ENCODE results near the gene FBXL17.

The FBXL17 gene

GRCh38 chr5:107950776-107951175 is 431.1 kb downstream of the FBXL17 start:
- DNase-seq (ENCODE audit: low read depth): no peak

GRCh38 chr5:107949688-107950341 is 432.1 kb downstream of the FBXL17 start:
- no peak for DNase-seq (ENCODE audit: low read depth)

- no peak for DNase-seq (ENCODE audit: low read depth)
Measured at GRCh38 chr5:107948377-107948776, 433.5 kb downstream of the FBXL17 start.

GRCh38 chr5:107945061-107945460 is 436.8 kb downstream of the FBXL17 start:
- DNase-seq (ENCODE audit: low read depth): no peak

GRCh38 chr5:107943923-107944322 is 438.0 kb downstream of the FBXL17 start:
- DNase-seq (ENCODE audit: low read depth): no peak

GRCh38 chr5:107941036-107941435 is 440.9 kb downstream of the FBXL17 start:
- DNase-seq (ENCODE audit: low read depth): no peak

GRCh38 chr5:107937651-107938355 is 444.1 kb downstream of the FBXL17 start:
- no peak for DNase-seq (ENCODE audit: low read depth)

GRCh38 chr5:107937204-107937603 is 444.7 kb downstream of the FBXL17 start:
- DNase-seq (ENCODE audit: low read depth): no peak

- DNase-seq (ENCODE audit: low read depth): no peak
Measured at GRCh38 chr5:107936515-107936914, 445.4 kb downstream of the FBXL17 start.

- no peak for DNase-seq (ENCODE audit: low read depth)
Measured at GRCh38 chr5:107935645-107936044, 446.3 kb downstream of the FBXL17 start.

- DNase-seq (ENCODE audit: low read depth): no peak
Measured at GRCh38 chr5:107933326-107933725, 448.6 kb downstream of the FBXL17 start.

- no peak for DNase-seq (ENCODE audit: low read depth)
Measured at GRCh38 chr5:107930891-107931290, 451.0 kb downstream of the FBXL17 start.

GRCh38 chr5:107930092-107930491 is 451.8 kb downstream of the FBXL17 start:
- DNase-seq (ENCODE audit: low read depth): no peak

GRCh38 chr5:107929080-107929479 is 452.8 kb downstream of the FBXL17 start:
- no peak for DNase-seq (ENCODE audit: low read depth)

- no peak for DNase-seq (ENCODE audit: low read depth)
Measured at GRCh38 chr5:107926121-107926520, 455.8 kb downstream of the FBXL17 start.

- DNase-seq (ENCODE audit: low read depth): no peak
Measured at GRCh38 chr5:107925200-107925599, 456.7 kb downstream of the FBXL17 start.

- DNase-seq (ENCODE audit: low read depth): no peak
Measured at GRCh38 chr5:107919969-107920368, 461.9 kb downstream of the FBXL17 start.

- no peak for DNase-seq (ENCODE audit: low read depth)
Measured at GRCh38 chr5:107919361-107919760, 462.5 kb downstream of the FBXL17 start.

GRCh38 chr5:107917983-107918382 is 463.9 kb downstream of the FBXL17 start:
- no peak for DNase-seq (ENCODE audit: low read depth)

GRCh38 chr5:107916731-107917725 is 464.9 kb downstream of the FBXL17 start:
- no peak for DNase-seq (ENCODE audit: low read depth)

GRCh38 chr5:107915176-107915812 is 466.6 kb downstream of the FBXL17 start:
- no peak for DNase-seq (ENCODE audit: low read depth)

GRCh38 chr5:107913494-107913893 is 468.4 kb downstream of the FBXL17 start:
- no peak for DNase-seq (ENCODE audit: low read depth)
